Measurements from ENCODE around the gene RIC8B.
A peak's percentile ranks its signal among the peaks of the same experiment; 100 is the strongest.

The RIC8B gene

GRCh38 chr12:106889950-106890626 is 115.6 kb downstream of the RIC8B start:
- Histone ChIP-seq H3K4me2 (ENCODE audit: low read depth, low read length) (no peak overlapping the region), H3K9ac (ENCODE audit: low read length) (no peak overlapping the region), H3K27ac (ENCODE audit: low read length) (no peak overlapping the region), H3K79me2 (ENCODE audit: low read length) (no peaks in the 10 kb centered on the region), H3K4me1 (ENCODE audit: low read length) (peaks cover 9% of the 10 kb centered on the region), H4K20me1 (ENCODE audit: insufficient read depth, low read length) (no peaks in the 10 kb centered on the region), H3K36me3 (replicated peaks; ENCODE audit: insufficient read depth, low read length) (no peaks in the 10 kb centered on the region), H3K4me3 (ENCODE audit: low read length) (no peak overlapping the region), H3K27me3 (replicated peaks; ENCODE audit: insufficient read depth, low read length) (no peaks in the 10 kb centered on the region), H3K9me3 (replicated peaks; ENCODE audit: insufficient read depth, low read length) (no peaks in the 10 kb centered on the region), H3F3A (ENCODE audit: insufficient read depth, low read length) (no peaks in the 10 kb centered on the region; the same call in 1 of the 2 replicates), H3K9me2 (replicated peaks; ENCODE audit: insufficient read depth, low read length) (no peaks in the 10 kb centered on the region), H2AFZ (ENCODE audit: low read length) (no peak overlapping the region)
- no peak for DNase-seq
- TF ChIP-seq CTCF (IDR thresholded peaks at IDR 0.05; ENCODE audit: low read length): no peak
- TF ChIP-seq EZH2phosphoT487 (IDR thresholded peaks at IDR 0.05; ENCODE audit: low read length): no peak
- no peak for TF ChIP-seq EZH2 (optimal IDR thresholded peaks at IDR 0.05; ENCODE audit: low read depth, low read length)

- no peaks in the 10 kb centered on the region for H3K9me2 ChIP-seq (replicated peaks; ENCODE audit: insufficient read depth, low read length)
- TF ChIP-seq EZH2phosphoT487 (IDR thresholded peaks at IDR 0.05; ENCODE audit: low read length): no peak
- TF ChIP-seq CTCF (IDR thresholded peaks at IDR 0.05; ENCODE audit: low read length): no peak
- no peak for TF ChIP-seq EZH2 (optimal IDR thresholded peaks at IDR 0.05; ENCODE audit: low read depth, low read length)
Measured at GRCh38 chr12:106892075-106892474, 117.6 kb downstream of the RIC8B start.

GRCh38 chr12:106893451-106893850 is 119.0 kb downstream of the RIC8B start:
- Histone ChIP-seq H4K20me1 (ENCODE audit: insufficient read depth, low read length) (no peaks in the 10 kb centered on the region), H3F3A (ENCODE audit: insufficient read depth, low read length) (no peaks in the 10 kb centered on the region; the same call in 1 of the 2 replicates), H3K36me3 (replicated peaks; ENCODE audit: insufficient read depth, low read length) (no peaks in the 10 kb centered on the region), H3K9me2 (replicated peaks; ENCODE audit: insufficient read depth, low read length) (no peaks in the 10 kb centered on the region), H3K27me3 (replicated peaks; ENCODE audit: insufficient read depth, low read length) (no peaks in the 10 kb centered on the region), H3K9me3 (replicated peaks; ENCODE audit: insufficient read depth, low read length) (no peaks in the 10 kb centered on the region), H3K27ac (ENCODE audit: low read length) (no peak overlapping the region), H2AFZ (ENCODE audit: low read length) (no peak overlapping the region), H3K9ac (ENCODE audit: low read length) (no peak overlapping the region), H3K4me2 (ENCODE audit: low read depth, low read length) (no peak overlapping the region), H3K4me1 (ENCODE audit: low read length) (peaks cover 9% of the 10 kb centered on the region), H3K4me3 (ENCODE audit: low read length) (no peak overlapping the region), H3K79me2 (ENCODE audit: low read length) (no peaks in the 10 kb centered on the region)
- TF ChIP-seq EZH2phosphoT487 (IDR thresholded peaks at IDR 0.05; ENCODE audit: low read length) (no peak), EZH2 (optimal IDR thresholded peaks at IDR 0.05; ENCODE audit: low read depth, low read length) (no peak), CTCF (IDR thresholded peaks at IDR 0.05; ENCODE audit: low read length) (no peak)
- no peak for DNase-seq

More at GRCh38 chr12:106892075-106892474, 117.6 kb downstream of the RIC8B start:
- Histone ChIP-seq H3K27me3 (replicated peaks; ENCODE audit: insufficient read depth, low read length) (no peaks in the 10 kb centered on the region), H3F3A (ENCODE audit: insufficient read depth, low read length) (no peaks in the 10 kb centered on the region; the same call in 1 of the 2 replicates), H3K9ac (ENCODE audit: low read length) (no peak overlapping the region), H3K4me1 (ENCODE audit: low read length) (peaks cover 9% of the 10 kb centered on the region), H4K20me1 (ENCODE audit: insufficient read depth, low read length) (no peaks in the 10 kb centered on the region), H2AFZ (ENCODE audit: low read length) (no peak overlapping the region), H3K4me2 (ENCODE audit: low read depth, low read length) (no peak overlapping the region), H3K79me2 (ENCODE audit: low read length) (no peaks in the 10 kb centered on the region), H3K4me3 (ENCODE audit: low read length) (no peak overlapping the region), H3K9me3 (replicated peaks; ENCODE audit: insufficient read depth, low read length) (no peaks in the 10 kb centered on the region), H3K36me3 (replicated peaks; ENCODE audit: insufficient read depth, low read length) (no peaks in the 10 kb centered on the region), H3K27ac (ENCODE audit: low read length) (no peak overlapping the region)
- DNase-seq: peak; percentile 16

Data from MM.1S (cell line).